Spleen (tissue), 11 donors: ENCODE results near the gene NT5C1A. TPM values are rescaled to one million over a fixed set of nuclear protein-coding genes. Genes with fewer than 3 reads are reported as not detected.

Experiments used
- DNase-seq: peaks from one replicate; pipeline ENCODE4 v3.0.0-alpha.2; 2020
- H3K27ac ChIP-seq, 8 donors: fragments of 200-600 bp; sonication (generic) in 7 of 8; 1 replicate in 4 of 8; 2 replicates in 4 of 8; pipeline versions ENCODE4 v1.5.0 to v1.8.0; 2016 to 2021; ENCODE audit warnings: inconsistent platforms in 4 of 8, mild to moderate bottlenecking in 4 of 8, moderate library complexity in 1 of 8
- H3K27me3 ChIP-seq, 7 donors: fragments of 200-600 bp; sonication (generic) in 6 of 7; replicated peaks in 1 of 7; 1 replicate in 4 of 7; 2 replicates in 3 of 7; pipeline versions ENCODE4 v1.5.0 to v1.8.0; 2016 to 2021; ENCODE audit warnings: inconsistent platforms in 3 of 7, mild to moderate bottlenecking in 1 of 7
- H3K36me3 ChIP-seq, 6 donors: fragments of 200-600 bp; sonication (generic) in 5 of 6; 1 replicate in 4 of 6; 2 replicates in 2 of 6; pipeline versions ENCODE4 v1.5.0 to v1.8.0; 2016 to 2021; ENCODE audit warnings: inconsistent platforms in 2 of 6
- H3K4me1 ChIP-seq, 6 donors: fragments of 200-600 bp; sonication (generic) in 5 of 6; 1 replicate in 3 of 6; 2 replicates in 3 of 6; pipeline versions ENCODE4 v1.5.0 to v1.8.0; 2016 to 2021; ENCODE audit warnings: inconsistent platforms in 3 of 6
- H3K4me3 ChIP-seq, 8 donors: fragments of 200-600 bp; sonication (generic) in 7 of 8; 1 replicate in 4 of 8; 2 replicates in 4 of 8; pipeline versions ENCODE4 v1.5.0 to v1.8.0; 2016 to 2021; ENCODE audit warnings: inconsistent platforms in 4 of 8, mild to moderate bottlenecking in 4 of 8, moderate library complexity in 2 of 8
- H3K9me3 ChIP-seq, 8 donors: fragments of 200-600 bp; sonication (generic) in 7 of 8; 1 replicate in 4 of 8; 2 replicates in 4 of 8; pipeline versions ENCODE4 v1.5.0 to v1.8.0; 2016 to 2021; ENCODE audit warnings: inconsistent platforms in 4 of 8
- POLR2A ChIP-seq, 3 donors: fragments of 450-650 bp; IDR thresholded peaks; one replicate each; pipeline ENCODE4 v1.5.1; 2017; ENCODE audit warnings: antibody characterized with exemption in 3 of 3, mild to moderate bottlenecking in 1 of 3
- POLR2AphosphoS5 ChIP-seq, 3 donors: sonication (generic); formaldehyde crosslinking; IDR thresholded peaks; one replicate each; pipeline ENCODE4 v1.5.1; 2017; ENCODE audit warnings: antibody characterized with exemption in 3 of 3
- WGBS, 5 donors: extraction: QIAGEN DNeasy Blood & Tissue Kit in 3 of 5; methylation state at CpG; one replicate each; pipeline versions ENCODE4 v1.1.5 to v1.1.7; 2013 to 2018; 5-methylcytosine and 5-hydroxymethylcytosine counted together
- intact Hi-C: fragments of 100-400 bp; cut with DNase I; formaldehyde crosslinking; loops from one replicate; pipeline ENCODE4 v1.15.0; 2023; ENCODE audit warnings: low total_unique reads
- polyA plus RNA-seq, 3 donors: library from polyadenylated mRNA; stranded (reverse); fragments of 200-250 nt; gene quantifications; one replicate each; pipeline ENCODE4 v1.2.1, GENCODE V29; 2013
- total RNA-seq, 7 donors: library from RNA; depleted of rRNA in 3 of 7; stranded (reverse); fragments of >200 nt in 3 of 7; fragmentation: NEBNext Ultra II Directional in 4 of 7; extraction: Animal tissue kit (Norgen Biotek cat#: 25700) in 4 of 7; gene quantifications; one replicate each; pipeline versions ENCODE4 v1.1.0 to v1.2.1, GENCODE V29; 2016 to 2021
- TF ChIP-seq, protein P1 (sequence below), 11 experiments: fragments of 200-600 bp in 7 of 11; fragments of 450-650 bp in 4 of 11; sonication (generic) in 4 of 11; IDR thresholded peaks in 8 of 11; conservative IDR thresholded peaks in 3 of 11; 1 replicate in 7 of 11; 2 replicates in 4 of 11; pipeline versions ENCODE4 v1.4.0 to v1.8.0; 2016 to 2021; ENCODE audit warnings: antibody characterized with exemption in 11 of 11, inconsistent platforms in 4 of 11, mild to moderate bottlenecking in 1 of 11
- donor health status: healthy with polysubstance abuse.
- donor health status: DM: no; HTN: no; CAD: no; lungs with moderate emphysema.
- donor health status: DM: no; HTN: no; CAD: no.
- donor health status: Bipolar disorder and iron deficiency.
- donor health status: healthy.
- donor health status: DM: no; HTN: no; CAD: no.
- donor health status: DM: yes; HTN: yes; CAD: no.

The NT5C1A gene
- total and polyA plus RNA-seq, 10 donors, result 0.23 TPM; not detected in 9

DNA sequence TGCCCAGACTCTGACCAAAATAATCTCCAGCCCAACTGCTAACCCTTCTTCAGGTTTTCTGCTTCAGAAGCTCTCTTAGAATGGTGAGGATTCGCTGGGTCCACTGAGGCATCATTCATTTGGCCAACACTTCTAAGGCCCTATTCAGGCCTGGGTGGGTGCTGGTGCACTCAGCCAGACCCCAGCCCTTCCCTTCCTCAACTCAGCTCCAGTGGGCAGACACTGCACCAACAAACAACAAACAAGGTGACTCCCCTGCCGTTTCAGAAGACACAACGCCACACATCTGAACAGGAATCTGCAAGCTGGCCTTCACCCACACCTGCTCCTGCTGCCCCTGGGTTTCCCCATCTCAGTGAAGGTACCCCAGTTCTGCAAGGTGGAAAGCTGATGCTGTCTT, 38.5 kb downstream of the NT5C1A start:
- DNase-seq, result no peak
- intact Hi-C loops, result no loop called here
- Histone ChIP-seq H3K9me3 (no peaks in the 10 kb centered on the region), H3K36me3 (peaks cover 0 to 6% (median 0%) of the 10 kb centered on the region in 6 donors), H3K4me3 (peak overlapping the region in 1 of 8 donors; percentile 25), H3K27me3 (peaks cover 0 to 52% (median 5%) of the 10 kb centered on the region in 7 donors), H3K4me1 (peaks cover 0 to 11% (median 0%) of the 10 kb centered on the region in 6 donors), H3K27ac (peak overlapping the region in 2 of 8 donors; percentile 18 to 56)
- TF ChIP-seq, protein P1, sequence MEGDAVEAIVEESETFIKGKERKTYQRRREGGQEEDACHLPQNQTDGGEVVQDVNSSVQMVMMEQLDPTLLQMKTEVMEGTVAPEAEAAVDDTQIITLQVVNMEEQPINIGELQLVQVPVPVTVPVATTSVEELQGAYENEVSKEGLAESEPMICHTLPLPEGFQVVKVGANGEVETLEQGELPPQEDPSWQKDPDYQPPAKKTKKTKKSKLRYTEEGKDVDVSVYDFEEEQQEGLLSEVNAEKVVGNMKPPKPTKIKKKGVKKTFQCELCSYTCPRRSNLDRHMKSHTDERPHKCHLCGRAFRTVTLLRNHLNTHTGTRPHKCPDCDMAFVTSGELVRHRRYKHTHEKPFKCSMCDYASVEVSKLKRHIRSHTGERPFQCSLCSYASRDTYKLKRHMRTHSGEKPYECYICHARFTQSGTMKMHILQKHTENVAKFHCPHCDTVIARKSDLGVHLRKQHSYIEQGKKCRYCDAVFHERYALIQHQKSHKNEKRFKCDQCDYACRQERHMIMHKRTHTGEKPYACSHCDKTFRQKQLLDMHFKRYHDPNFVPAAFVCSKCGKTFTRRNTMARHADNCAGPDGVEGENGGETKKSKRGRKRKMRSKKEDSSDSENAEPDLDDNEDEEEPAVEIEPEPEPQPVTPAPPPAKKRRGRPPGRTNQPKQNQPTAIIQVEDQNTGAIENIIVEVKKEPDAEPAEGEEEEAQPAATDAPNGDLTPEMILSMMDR (IDR thresholded peaks at IDR 0.05 in 8 of 11, conservative IDR thresholded peaks at IDR 0.05 in 3 of 11), result no peak
- no peak for TF ChIP-seq POLR2AphosphoS5 (IDR thresholded peaks at IDR 0.05)
- WGBS, 5 donors, result 65 to 92% (median 76%) methylated on average over 3 of the region's 3 CpGs

DNA sequence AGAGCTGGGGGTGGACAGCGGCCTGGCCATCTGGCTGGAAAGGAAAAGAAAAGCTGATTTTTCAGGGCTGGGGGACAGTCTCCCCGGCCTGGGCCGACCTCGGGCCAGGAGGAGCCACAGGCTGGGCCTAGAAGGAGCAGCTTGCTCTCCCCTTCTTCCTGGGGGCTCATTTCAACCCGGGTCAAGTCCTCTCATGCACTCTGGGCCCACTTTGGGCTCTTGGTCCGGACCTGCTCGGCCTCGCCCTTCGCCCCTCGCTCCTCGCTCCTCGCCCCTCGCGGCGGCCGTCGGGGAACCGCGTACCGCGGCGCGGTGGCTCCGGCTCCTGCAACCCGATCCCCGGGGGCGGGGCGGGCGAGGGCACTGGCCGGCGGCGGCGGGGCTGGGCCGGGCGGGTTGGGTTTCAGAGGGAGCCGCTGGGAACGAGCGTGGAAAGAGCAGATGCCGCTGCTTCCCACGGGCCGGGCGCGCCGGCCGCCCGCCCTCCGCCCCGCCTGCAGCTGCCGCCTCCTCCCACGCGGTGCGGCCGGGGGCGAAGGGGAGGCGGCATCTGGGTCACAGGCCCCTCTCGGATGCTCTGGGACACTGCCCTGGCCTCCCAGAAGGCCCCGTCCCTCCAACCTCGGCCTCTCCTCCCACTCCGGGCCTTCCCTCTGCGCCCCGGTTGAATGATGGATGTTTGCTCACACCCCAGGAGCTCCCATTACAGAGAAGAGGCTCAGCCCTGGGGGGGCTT, 39.1 kb downstream of the NT5C1A start:
- peak overlapping the region in 2 of 8 donors; percentile 18 to 56 for H3K27ac ChIP-seq
- intact Hi-C loops, result no loop called here
- no peaks in the 10 kb centered on the region for H3K9me3 ChIP-seq
- no peak for DNase-seq
- peaks cover 0 to 6% (median 0%) of the 10 kb centered on the region in 6 donors for H3K36me3 ChIP-seq
- 38 to 76% (median 47%) methylated on average over 41 to 61 of the region's 61 CpGs for WGBS, 5 donors
- TF ChIP-seq, protein P1 (IDR thresholded peaks at IDR 0.05 in 8 of 11, conservative IDR thresholded peaks at IDR 0.05 in 3 of 11), result no peak
- peak in 2 of 3 donors; percentile 67 to 74 for TF ChIP-seq POLR2AphosphoS5 (IDR thresholded peaks at IDR 0.05)
- H3K4me1 ChIP-seq, result peaks cover 0 to 7% (median 0%) of the 10 kb centered on the region in 6 donors
- H3K4me3 ChIP-seq, result peak overlapping the region in 3 of 8 donors; percentile 8 to 25 (median 9)
- H3K27me3 ChIP-seq, result peaks cover 0 to 46% (median 4%) of the 10 kb centered on the region in 7 donors

DNA sequence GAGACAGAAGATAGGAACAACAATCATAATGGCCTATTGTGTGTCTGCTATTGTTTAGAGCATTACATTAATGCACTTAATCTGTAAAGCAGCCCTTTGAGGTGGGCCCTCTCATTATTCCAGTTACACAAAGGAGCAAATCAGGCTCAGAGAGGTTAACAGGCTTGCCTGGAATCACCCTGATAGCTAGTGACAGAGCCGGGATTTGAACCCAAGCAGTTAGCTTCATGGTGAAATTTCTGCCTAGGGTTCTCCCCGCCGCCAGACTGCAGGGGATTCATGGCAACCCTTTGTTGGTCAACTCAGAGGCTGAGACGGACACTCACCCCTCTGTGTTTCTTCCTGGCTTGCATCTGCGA, 39.6 kb downstream of the NT5C1A start:
- 78 to 98% (median 92%) methylated on average over 5 of the region's 5 CpGs for WGBS, 5 donors
- no peak for DNase-seq
- H3K4me1 ChIP-seq, result peaks cover 0 to 2% (median 0%) of the 10 kb centered on the region in 6 donors
- peak overlapping the region in 2 of 8 donors; percentile 16 to 56 for H3K27ac ChIP-seq
- H3K9me3 ChIP-seq, result no peaks in the 10 kb centered on the region
- peak overlapping the region in 3 of 8 donors; percentile 8 to 9 (median 8) for H3K4me3 ChIP-seq
- peaks cover 0 to 9% (median 0%) of the 10 kb centered on the region in 6 donors for H3K36me3 ChIP-seq
- no peak for TF ChIP-seq POLR2AphosphoS5 (IDR thresholded peaks at IDR 0.05)
- TF ChIP-seq POLR2A (IDR thresholded peaks at IDR 0.05), result no peak
- TF ChIP-seq, protein P1 (IDR thresholded peaks at IDR 0.05 in 8 of 11, conservative IDR thresholded peaks at IDR 0.05 in 3 of 11), result no peak
- H3K27me3 ChIP-seq, result peaks cover 0 to 41% (median 4%) of the 10 kb centered on the region in 7 donors
- intact Hi-C loops, result no loop called here
